GM12878 (cell line): Measurements from ENCODE around the gene CRTAP.

Source experiments
- FOXK2 ChIP-seq: fragments of 450-650 bp; IDR thresholded peaks from 2 replicates; pipeline ENCODE4 v1.6.1; 2017; ENCODE audit warnings: mild to moderate bottlenecking, moderate library complexity
- KAT2A ChIP-seq: conservative IDR thresholded peaks from 2 replicates; pipeline ENCODE4 v1.6.1; 2011; ENCODE audit warnings: low read depth, low read length; ENCODE audit not compliant: control insufficient read depth
- YY1 ChIP-seq: IDR thresholded peaks from 2 replicates; pipeline ENCODE4 v1.6.1; 2011; ENCODE audit warnings: low read depth, mild to moderate bottlenecking, low read length

GRCh38 chr3:33100229-33100628 lies 13.6 kb upstream of the CRTAP start:
- TF ChIP-seq KAT2A (no peak), YY1 (no peak), FOXK2 (no peak)
